Endometrial microvascular endothelial cells (primary cell): ENCODE data around the gene OR9Q2. TPM values are rescaled to one million over a fixed set of nuclear protein-coding genes. Genes with fewer than 3 reads are reported as not detected.

Experiments
- total RNA-seq: library from RNA; depleted of rRNA; stranded (reverse); fragments of >200 nt; gene quantifications from one replicate; pipeline ENCODE4 v1.2.3, GENCODE V29; 2015; ENCODE audit errors: inconsistent ontology term

Gene OR9Q2
- total RNA-seq, 1 donor from 2014 or later: not detected

Other genes with a start within 250 kb of the OR9Q2 start
- gene OR9Q1, start 165.2 kb upstream of the OR9Q2 start, total RNA-seq: not detected
- gene OR6Q1, start 158.1 kb upstream of the OR9Q2 start, total RNA-seq: not detected
- gene OR9I1, start 63.5 kb upstream of the OR9Q2 start, total RNA-seq: not detected
- not detected for gene OR1S2, start 15.1 kb downstream of the OR9Q2 start, total RNA-seq
- gene OR1S1, start 23.6 kb downstream of the OR9Q2 start, total RNA-seq: not detected
- gene OR10Q1, start 39.8 kb downstream of the OR9Q2 start, total RNA-seq: not detected
- gene OR10W1, start 79.2 kb downstream of the OR9Q2 start, total RNA-seq: not detected
- gene OR5B17, start 170.0 kb downstream of the OR9Q2 start, total RNA-seq: not detected
- not detected for gene OR5B3, start 217.8 kb downstream of the OR9Q2 start, total RNA-seq
- not detected for gene OR5B2, start 239.1 kb downstream of the OR9Q2 start, total RNA-seq